Type B pancreatic cell (in vitro differentiated cells): Measurements from ENCODE around the gene PACRG. TPM values are rescaled to one million over a fixed set of nuclear protein-coding genes. Genes with fewer than 3 reads are reported as not detected.

Source experiments
- DNase-seq: peaks from one replicate; pipeline ENCODE4 v3.0.0; 2021; ENCODE audit warnings: mixed read lengths; ENCODE audit not compliant: unreplicated experiment; ENCODE audit errors: extremely low spot score
- H3K27ac Mint-ChIP-seq: 2 replicates; pipeline ENCODE4 v1.8.0; 2021; ENCODE audit warnings: mild to moderate bottlenecking, mixed read lengths
- H3K27me3 Mint-ChIP-seq: 2 replicates; pipeline ENCODE4 v1.8.0; 2021; ENCODE audit warnings: mixed read lengths
- H3K36me3 Mint-ChIP-seq: 2 replicates; pipeline ENCODE4 v1.8.0; 2021; ENCODE audit warnings: mixed read lengths
- H3K4me1 Mint-ChIP-seq: one replicate; pipeline ENCODE4 v1.8.0; 2021; ENCODE audit warnings: mixed read lengths; ENCODE audit not compliant: unreplicated experiment
- H3K4me3 Mint-ChIP-seq: 2 replicates; pipeline ENCODE4 v1.8.0; 2021; ENCODE audit warnings: mild to moderate bottlenecking, mixed read lengths
- H3K9me3 Mint-ChIP-seq: 2 replicates; pipeline ENCODE4 v1.8.0; 2021; ENCODE audit warnings: mixed read lengths
- total RNA-seq: library from RNA; stranded (reverse); gene quantifications from 2 replicates; pipeline ENCODE4 v1.2.1, GENCODE V29; 2021; ENCODE audit warnings: low replicate concordance
- TF ChIP-seq, protein P1 (sequence below): fragments of 200-600 bp; sonication (generic); conservative IDR thresholded peaks from 2 replicates; pipeline ENCODE4 v1.5.0; 2021; ENCODE audit warnings: antibody characterized with exemption, mild to moderate bottlenecking

Gene PACRG
- total RNA-seq, 1 donor from 2014 or later: 5.6 TPM

DNA sequence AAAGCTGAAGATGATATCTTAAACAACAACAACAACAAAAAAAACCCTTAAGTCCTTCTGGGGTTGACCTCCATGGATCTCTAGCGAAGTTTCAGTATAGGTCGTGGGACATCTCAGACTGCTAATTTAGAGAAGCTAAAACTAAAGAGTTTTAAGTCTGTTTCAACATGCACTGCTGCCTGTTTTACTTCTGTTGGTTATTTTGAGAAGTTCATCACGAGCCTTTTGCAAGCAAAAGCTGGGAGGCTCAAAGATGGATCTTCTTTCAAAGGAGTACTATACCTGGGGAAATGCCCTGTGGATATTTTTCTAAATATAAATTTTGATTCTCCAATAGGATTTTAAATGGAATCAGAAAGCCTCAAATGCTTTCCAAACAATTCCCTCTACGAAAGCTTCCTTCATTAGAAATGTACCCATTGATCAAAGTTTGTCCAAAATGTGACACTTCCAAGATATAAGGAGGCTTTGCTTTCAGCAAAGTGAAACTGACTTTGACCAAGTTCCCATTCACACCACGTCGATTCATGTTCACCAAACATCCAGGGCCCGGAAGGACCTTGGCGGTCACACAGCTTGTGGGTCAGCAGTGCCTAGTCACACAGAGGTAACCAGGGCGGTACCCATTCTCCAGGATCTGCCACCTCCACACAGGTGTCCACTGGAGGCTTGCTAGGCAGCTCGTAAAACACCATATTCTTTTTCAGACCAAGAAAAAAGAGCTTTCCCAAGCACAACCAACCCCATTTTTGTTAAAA, 592.0 kb downstream of the PACRG start:
- no peaks in the 10 kb centered on the region for H3K9me3 Mint-ChIP-seq
- peaks cover 4% of the 10 kb centered on the region for H3K27me3 Mint-ChIP-seq
- no peak for DNase-seq
- H3K4me3 Mint-ChIP-seq: no peak overlapping the region
- TF ChIP-seq, protein P1, sequence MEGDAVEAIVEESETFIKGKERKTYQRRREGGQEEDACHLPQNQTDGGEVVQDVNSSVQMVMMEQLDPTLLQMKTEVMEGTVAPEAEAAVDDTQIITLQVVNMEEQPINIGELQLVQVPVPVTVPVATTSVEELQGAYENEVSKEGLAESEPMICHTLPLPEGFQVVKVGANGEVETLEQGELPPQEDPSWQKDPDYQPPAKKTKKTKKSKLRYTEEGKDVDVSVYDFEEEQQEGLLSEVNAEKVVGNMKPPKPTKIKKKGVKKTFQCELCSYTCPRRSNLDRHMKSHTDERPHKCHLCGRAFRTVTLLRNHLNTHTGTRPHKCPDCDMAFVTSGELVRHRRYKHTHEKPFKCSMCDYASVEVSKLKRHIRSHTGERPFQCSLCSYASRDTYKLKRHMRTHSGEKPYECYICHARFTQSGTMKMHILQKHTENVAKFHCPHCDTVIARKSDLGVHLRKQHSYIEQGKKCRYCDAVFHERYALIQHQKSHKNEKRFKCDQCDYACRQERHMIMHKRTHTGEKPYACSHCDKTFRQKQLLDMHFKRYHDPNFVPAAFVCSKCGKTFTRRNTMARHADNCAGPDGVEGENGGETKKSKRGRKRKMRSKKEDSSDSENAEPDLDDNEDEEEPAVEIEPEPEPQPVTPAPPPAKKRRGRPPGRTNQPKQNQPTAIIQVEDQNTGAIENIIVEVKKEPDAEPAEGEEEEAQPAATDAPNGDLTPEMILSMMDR: no peak
- H3K4me1 Mint-ChIP-seq: peaks cover 9% of the 10 kb centered on the region
- no peak overlapping the region for H3K27ac Mint-ChIP-seq
- no peaks in the 10 kb centered on the region for H3K36me3 Mint-ChIP-seq

DNA sequence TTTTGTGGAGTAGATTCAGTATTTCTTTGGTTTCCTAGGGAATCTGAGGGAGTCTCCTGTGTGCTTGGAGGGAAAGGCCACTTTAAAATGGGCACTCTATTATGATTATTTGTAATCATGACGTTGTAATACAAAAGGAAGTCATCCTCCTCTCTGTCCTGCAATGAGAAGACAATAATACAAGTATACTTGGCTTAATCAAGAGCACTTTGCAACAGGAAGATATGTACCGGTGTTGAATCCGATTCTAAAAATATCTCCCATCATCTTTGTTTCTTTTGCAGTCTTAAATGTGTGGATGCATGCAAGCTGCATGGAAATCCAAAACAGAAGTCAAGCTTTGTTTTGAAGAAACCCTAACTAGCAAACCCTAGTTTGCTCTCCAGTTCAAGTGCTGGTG, 592.6 kb downstream of the PACRG start:
- H3K4me3 Mint-ChIP-seq: no peak overlapping the region
- no peaks in the 10 kb centered on the region for H3K36me3 Mint-ChIP-seq
- no peak for DNase-seq
- TF ChIP-seq, protein P1: no peak
- H3K4me1 Mint-ChIP-seq: peaks cover 15% of the 10 kb centered on the region
- no peaks in the 10 kb centered on the region for H3K27me3 Mint-ChIP-seq
- no peak overlapping the region for H3K27ac Mint-ChIP-seq
- no peaks in the 10 kb centered on the region for H3K9me3 Mint-ChIP-seq

DNA sequence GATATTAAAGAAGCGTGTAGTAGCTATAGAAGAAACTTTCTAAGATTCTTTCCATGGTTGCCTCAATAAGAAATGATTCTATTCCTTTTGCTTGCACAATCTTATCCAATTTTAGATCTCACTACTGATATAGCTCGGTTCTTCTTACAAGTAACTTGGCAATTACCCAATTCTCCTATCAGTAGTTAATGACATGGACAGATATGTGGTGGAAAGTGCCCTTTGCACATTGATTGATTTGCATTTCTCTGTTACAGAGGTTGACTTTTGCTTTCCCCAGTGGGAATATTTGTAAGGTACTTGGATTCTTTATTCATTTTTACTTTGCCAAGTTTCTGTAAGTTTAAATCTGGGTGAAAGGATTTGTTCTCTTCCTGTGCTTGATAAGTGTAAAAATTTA, 593.0 kb downstream of the PACRG start:
- no peak overlapping the region for H3K27ac Mint-ChIP-seq
- H3K36me3 Mint-ChIP-seq: no peaks in the 10 kb centered on the region
- no peak for DNase-seq
- H3K4me3 Mint-ChIP-seq: no peak overlapping the region
- peaks cover 16% of the 10 kb centered on the region for H3K4me1 Mint-ChIP-seq
- no peaks in the 10 kb centered on the region for H3K9me3 Mint-ChIP-seq
- TF ChIP-seq, protein P1: no peak
- no peaks in the 10 kb centered on the region for H3K27me3 Mint-ChIP-seq

DNA sequence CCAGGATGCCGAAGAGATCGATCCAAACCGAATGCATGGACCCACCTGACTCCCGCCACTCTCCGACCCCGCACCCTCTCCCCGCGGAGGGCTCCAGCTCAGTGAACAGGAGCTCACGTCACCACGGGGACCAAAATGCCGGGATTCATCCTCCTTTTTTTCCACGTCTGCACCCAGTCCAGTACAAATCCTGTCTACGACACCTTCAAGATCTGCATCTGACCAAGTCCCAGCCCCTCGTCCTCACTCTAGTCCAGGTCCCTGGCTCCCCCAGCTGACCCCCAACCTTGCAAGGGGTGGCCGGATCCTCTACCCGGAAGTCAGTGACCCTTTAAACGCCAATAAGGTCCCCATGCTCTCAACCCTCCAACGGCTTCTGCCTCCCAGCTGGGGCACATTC, 593.9 kb downstream of the PACRG start:
- Mint-ChIP-seq H3K9me3 (no peaks in the 10 kb centered on the region), H3K36me3 (no peaks in the 10 kb centered on the region), H3K27ac (no peak overlapping the region), H3K27me3 (no peaks in the 10 kb centered on the region), H3K4me1 (peaks cover 16% of the 10 kb centered on the region), H3K4me3 (no peak overlapping the region)
- DNase-seq: no peak
- TF ChIP-seq, protein P1: no peak

DNA sequence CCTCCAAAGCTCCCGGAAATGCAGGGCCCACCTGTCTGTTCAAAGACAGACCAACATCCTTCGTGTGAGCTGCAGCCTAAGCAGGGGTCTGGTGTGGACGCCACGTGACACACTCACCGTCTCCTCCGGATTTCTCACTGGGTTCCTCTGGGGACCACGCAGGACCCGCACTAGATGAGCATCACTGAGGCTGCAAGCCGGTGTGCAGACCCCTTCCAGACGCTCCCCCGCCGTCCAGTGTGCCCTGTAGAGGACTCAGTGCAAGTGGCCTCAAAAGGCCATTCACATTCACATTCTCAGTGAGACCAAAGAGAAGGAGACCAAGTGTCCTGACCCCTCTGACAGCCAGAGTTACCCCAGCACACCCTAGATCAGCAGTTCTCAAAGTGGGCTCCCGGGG, 595.5 kb downstream of the PACRG start:
- TF ChIP-seq, protein P1: no peak
- Mint-ChIP-seq H3K4me1 (peaks cover 18% of the 10 kb centered on the region), H3K27ac (no peak overlapping the region), H3K27me3 (no peaks in the 10 kb centered on the region), H3K4me3 (no peak overlapping the region), H3K36me3 (no peaks in the 10 kb centered on the region), H3K9me3 (peaks cover 7% of the 10 kb centered on the region)
- DNase-seq: no peak

DNA sequence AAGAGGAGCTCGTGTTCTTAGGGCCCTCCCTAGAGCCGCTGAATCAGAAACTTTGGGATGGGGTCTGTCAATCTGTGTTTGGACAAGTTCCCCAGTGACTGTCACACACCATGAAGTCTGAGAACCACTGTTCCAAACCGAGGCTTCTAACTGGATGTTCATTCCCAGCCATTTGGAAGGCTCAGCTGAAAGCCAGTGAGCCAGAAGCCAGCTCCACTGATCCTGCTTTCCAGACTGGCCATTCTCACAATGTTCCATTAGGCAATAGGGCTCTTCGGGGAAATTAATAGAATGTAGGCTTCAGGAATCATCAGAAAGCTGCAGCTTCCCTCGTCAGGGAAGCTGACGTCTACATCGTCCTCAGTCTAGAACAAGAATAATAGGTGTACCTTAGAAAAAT, 595.9 kb downstream of the PACRG start:
- no peaks in the 10 kb centered on the region for H3K27me3 Mint-ChIP-seq
- H3K36me3 Mint-ChIP-seq: no peaks in the 10 kb centered on the region
- H3K4me3 Mint-ChIP-seq: no peak overlapping the region

More for the DNA sequence above, 595.9 kb downstream of the PACRG start:
- Mint-ChIP-seq H3K27ac (no peak overlapping the region), H3K4me1 (peaks cover 20% of the 10 kb centered on the region), H3K9me3 (peaks cover 7% of the 10 kb centered on the region)
- DNase-seq: no peak
- TF ChIP-seq, protein P1: no peak
